Myocyte (in vitro differentiated cells): Measurements from ENCODE around the gene IFITM2. TPM values are rescaled to one million over a fixed set of nuclear protein-coding genes. Genes with fewer than 3 reads are reported as not detected.

Source experiments
- DNase-seq: peaks from one replicate; pipeline ENCODE4 v3.0.0-alpha.2; 2012; ENCODE audit warnings: low read depth
- total RNA-seq: library from RNA; depleted of rRNA; stranded (reverse); fragments of >200 nt; gene quantifications from 2 replicates; pipeline ENCODE4 v1.2.3, GENCODE V29; 2014

IFITM2 gene
- total RNA-seq, 1 donor from 2014 or later, result 12.5 TPM

DNA sequence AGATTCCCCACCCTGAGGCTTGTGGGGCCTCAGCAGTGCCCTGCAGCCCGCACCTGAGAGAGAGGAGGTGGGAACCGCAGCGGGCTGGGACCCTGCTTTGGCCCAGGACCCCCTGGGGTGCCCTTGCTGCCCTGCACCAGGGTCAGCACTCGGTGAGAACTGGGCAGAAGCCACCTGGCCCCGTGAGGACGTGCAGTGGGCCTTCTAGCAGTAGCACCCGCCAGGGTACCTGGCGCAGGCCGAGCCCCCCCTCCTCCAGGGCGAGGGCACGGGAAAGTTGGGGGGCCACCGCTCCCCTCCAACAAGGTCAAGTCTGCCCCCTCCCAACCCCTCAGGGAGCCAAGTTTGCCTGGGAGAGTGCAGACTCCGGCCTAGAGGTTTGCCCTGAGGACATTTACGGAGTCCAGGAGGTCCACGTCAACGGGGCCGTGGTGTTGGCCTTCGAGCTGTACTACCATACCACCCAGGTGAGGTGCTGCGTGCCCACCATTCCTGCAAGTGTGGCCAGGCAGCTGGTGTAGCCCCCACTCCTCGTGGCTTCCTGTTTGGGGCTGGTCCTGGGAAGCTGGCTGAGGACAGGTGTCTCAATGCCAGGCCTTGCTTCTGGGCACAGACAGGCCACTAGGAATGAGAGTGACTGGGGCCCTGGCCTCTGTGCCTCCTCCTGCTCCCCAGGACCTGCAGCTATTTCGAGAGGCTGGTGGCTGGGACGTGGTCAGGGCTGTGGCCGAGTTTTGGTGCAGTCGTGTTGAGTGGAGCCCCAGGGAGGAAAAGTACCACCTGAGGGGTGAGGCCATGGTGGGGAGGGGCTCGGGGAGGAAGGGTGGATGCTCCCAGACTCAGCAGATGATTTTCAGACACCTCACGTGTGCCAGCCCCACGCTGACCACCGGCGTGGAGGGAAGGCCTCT is 15.2 kb upstream of the IFITM2 start:
- no peak for DNase-seq

DNA sequence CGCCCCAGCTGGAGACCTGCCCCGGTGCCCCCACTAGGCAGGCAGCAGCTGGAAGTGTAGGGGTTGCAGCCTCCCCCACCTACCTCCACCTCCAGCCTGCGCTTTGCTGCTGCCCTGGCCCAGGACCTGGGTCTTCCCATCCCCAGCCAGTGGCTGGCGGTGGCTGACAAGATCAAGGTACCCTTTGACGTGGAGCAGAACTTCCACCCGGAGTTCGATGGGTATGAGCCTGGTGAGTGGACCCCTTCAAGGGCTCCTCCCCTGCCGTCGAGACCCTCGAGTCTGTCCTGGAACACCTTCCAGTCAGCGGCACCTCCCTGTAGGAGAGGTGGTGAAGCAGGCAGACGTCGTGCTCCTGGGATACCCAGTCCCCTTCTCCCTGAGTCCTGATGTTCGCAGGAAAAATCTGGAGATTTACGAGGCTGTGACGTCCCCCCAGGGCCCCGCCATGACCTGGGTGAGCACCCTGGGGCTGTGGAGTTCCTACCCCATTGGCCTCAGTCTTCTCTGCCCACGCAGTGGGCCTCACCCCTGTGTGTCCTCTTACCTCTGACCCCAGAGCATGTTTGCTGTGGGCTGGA is 14.3 kb upstream of the IFITM2 start:
- DNase-seq, result no peak

DNA sequence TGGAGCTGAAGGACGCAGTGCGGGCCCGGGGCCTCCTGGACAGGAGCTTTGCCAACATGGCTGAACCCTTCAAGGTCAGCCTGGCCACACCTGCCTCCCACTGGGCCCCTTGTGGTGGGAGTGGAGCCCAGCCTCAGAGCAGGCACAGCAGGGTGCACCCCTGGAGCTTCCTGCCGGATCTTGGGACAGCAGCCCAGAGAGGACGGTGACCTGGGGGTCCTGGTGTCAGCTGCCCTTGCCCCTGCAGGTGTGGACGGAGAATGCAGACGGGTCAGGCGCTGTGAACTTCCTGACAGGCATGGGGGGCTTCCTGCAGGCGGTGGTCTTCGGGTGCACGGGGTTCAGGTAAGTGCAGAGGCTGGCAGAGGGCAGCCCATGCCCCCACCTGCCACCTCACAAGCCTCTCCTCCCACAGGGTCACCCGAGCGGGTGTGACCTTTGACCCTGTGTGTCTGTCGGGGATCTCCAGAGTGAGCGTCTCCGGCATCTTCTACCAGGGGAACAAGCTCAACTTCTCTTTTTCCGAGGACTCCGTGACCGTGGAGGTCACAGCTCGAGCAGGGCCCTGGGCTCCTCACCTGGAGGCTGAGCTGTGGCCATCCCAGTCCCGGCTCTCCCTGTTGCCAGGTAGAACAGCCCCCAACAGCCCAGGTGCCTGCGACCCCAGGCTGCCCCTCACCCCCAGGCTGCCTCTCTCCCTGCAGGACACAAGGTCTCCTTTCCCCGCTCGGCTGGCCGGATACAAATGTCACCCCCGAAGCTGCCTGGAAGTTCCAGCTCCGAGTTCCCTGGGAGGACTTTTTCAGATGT is 13.6 kb upstream of the IFITM2 start:
- DNase-seq, result no peak

DNA sequence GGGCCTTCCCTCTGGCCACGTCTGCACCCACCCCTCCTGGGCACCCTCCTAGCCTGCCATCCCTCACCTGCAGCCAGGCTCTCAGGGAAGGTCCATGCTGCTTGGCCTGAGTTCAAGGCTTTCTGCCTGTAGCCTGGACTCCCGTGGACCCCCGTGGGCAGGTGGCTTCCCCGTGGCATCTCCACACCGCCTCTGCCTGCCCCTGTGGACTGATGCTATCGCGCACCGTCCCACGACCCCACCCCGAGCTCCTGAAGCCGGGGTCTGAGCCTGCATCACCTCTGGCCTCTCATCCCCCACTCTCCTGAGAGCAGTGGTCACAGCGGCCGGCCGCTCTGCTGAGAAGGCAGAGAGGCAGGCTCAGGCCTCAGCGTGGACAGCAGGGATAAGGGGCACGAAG is 12.8 kb upstream of the IFITM2 start:
- no peak for DNase-seq

DNA sequence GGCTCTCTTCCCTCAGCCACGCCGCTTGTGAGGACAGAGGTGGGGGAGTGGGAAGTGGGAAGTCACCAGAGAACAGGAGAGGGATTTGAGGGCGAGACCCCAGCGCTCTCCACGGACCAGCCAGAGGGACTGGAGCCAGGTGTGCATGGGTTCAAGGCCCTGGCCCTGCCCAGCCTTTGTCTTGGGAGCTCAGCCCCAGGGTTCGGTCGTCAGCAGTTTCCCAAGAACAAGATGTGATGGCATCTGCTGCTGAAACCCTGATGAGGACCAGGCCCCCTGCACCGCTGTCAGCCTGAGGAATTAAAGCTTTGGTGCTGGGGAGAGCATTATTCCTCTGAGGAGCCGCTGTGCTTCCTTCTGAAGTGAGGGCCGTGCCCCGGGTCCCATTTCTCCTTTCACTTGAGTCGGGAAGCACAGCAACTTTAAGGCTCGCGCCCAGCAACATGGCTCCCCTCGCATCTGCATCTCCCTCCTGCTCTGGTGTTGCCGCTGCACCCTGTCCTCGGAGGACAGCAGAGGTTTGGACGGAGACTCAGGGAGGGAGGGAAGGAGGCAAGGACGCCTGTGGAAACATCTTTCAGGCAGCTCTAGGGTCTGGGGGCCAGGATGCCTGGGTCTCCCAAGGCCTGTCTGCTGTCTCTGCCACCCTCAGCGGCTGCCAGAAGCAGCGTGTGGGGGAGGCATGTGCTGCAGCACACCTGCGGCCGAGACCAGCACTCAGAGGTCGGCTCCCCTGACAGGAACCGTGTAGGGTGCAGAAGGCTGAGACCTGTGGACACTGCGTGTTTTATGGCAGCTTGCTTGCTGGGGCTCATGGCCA is 12.1 kb upstream of the IFITM2 start:
- DNase-seq, result no peak

DNA sequence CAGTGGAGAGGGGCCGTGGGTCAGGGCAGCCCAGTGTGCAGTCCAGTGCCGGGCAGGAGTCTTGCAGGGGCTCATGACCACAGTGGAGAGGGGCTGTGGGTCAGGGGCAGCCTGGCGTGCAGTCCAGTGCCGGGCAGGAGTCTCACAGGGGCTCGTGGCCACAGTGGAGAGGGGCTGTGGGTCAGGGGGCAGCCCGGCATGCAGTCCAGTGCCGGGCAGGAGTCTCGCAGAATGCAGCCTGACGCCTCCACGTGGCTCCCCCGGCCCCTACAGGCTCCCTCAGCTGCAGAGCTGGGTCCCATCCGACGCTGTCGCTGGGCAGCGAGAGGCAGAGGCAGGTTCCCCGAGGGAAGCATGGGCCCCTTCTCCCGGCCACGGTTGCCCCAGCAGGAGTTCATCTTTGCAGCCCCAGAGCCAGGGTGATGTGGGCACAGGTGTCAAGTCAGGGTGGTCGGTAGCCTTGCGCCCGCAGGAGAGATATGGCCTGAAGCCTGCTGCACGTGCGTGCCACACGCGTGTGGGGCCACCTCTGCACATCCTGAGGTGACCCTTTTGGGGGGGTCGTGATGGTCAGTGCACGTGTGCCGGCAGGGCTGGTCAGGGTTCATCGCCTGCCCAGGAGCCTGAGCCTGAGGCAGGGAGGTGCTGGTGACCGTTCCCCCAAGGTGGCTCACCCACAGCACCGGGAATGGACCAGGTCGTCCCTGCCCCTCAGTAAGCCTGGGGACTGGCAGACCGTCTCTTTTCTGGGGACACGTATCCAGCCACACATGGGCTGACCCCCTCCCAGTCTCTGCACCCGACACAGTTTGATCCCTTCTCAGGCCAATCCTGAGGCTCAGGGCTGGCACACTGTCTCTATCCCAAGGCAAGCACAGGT is 11.2 kb upstream of the IFITM2 start:
- no peak for DNase-seq

DNA sequence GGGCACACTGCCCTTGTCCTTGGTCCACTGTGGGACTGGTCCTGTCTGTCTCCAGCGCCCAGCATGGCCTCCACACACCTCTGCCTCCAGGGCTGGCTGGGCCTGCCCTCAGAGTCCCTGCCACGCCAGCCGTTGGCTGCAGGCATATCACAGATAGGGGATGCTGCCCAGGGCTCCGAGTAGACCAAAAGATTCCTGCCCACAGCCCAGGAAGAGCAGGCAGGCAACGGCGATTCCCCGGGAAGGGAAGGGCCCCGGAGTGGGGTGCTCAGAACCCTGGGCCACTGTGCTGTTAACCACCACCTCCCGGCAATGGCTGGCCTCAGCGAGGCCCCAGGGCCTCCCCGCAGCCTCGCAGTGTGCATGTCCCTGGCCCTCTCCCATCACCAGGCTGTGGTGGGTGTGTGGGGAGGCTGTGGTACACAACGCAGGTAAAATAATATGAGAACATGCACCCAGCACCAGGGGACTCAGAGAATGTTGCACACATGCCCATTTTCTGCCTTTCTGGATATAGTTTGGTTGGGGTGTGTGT is 10.5 kb upstream of the IFITM2 start:
- no peak for DNase-seq

DNA sequence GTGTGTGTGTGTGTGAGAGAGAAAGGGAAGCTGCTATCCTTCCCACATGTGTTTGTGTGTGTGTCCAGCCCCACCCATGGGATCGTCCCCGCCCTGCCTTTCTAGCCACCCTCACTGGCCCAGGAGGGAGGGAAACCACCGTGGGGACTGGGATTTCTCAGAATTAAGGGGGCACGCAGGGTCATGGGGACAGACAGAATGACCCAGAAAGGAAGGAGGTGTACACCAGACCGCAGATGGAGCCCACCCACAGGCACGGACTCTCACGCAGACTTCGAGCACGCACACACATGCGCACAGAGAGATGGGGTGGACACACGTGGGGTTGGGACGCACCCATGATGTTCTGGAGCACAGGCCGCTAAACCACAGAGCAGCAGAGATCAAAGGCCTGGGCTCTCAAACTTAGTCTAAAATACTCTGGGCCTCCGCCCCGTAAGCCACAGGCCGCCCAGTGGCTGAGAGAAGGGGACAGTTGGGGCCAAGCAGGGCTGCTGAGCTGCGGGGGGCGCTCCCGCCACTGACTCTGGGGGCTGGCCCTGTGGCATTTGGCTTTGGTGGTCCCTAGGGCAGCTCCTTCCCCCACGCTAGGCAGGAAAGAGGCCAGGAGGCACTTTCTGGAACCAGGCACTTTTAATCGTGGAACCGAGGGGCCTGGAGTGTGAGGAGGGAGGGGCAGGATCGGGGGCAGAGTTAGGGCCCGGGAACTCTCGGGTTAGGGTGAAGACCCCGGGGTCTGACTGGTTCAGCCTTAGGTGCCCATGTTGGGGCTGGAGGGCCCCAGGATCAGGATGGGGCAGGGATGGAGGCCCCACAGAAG is 9.8 kb upstream of the IFITM2 start:
- DNase-seq, result peak; percentile 36

DNA sequence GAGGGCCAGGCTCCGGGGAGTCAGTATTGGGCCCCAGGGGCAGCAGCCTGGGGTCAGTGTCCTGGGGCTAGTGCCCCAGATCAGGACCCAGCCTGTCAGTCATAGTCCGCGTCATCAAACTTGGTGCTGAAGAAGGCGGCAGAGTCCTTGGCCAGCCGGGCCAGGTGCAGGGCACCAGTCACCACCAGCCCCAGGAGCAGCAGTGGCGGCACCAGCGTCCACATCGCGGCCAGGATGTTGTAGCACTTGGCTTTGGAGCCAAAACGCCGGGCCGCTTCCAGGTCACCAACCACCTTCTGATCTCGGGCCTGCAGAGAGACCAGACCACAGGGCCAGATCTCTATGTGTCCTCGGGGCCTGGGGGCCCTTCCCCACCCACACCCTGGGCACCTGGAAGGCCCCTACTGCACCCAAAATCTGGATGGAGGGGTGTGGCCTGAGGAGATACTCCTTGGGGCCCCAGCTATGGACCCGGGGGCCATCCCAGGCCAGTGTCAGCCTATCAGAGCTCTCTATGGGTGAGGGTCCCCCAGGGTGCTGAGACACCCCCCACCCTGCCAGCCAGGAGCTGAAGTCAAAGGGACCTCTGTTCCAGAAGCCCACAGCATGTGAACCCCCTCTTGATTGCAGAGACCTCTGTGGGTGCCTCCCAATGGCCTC is 9.1 kb upstream of the IFITM2 start:
- no peak for DNase-seq

DNA sequence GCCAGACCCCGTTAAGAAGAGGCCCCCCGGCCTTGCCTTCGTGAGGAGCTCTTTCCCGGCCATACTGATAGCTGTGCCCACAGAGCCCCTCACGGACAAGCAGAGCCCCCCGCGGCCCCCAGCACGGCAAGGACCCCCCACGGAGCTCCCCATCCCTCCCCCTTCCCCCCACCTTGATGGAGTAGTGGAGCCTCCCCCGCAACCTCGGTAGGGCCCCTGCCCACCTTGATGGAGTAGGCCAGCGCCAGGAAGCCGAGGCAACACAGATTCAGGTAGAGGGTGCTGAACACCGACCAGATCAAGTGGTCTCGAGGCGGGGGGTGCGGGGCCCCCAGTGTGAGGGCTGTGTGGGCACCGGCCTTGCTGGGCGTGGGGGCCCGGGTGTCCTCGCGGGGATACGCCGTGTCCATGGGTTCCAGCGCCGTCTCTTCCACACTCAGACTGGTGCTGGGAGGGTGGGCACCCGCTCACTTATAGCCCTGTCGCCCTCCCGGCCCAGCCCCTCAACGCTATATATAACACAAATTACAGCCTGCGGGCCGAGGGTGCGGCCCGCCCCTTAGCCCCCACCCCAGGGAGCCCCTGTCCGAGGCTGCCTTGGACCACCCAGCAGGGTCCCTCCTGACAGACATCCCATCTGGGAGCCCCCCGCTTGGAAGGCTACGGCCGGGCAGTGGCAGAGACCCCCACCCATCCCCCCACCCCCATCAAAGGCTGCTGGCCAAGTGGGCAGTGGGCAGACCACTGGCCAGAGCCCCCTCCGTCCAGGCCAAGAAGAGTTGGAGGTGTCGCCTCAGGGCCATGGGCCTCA is 8.3 kb upstream of the IFITM2 start, which contains the start of gene IFITM5:
IFITM5 (minus strand) TSS at position 446 of the 811 bp plus-strand sequence; CDS start at position 410, 36 bp downstream.
- no peak for DNase-seq

DNA sequence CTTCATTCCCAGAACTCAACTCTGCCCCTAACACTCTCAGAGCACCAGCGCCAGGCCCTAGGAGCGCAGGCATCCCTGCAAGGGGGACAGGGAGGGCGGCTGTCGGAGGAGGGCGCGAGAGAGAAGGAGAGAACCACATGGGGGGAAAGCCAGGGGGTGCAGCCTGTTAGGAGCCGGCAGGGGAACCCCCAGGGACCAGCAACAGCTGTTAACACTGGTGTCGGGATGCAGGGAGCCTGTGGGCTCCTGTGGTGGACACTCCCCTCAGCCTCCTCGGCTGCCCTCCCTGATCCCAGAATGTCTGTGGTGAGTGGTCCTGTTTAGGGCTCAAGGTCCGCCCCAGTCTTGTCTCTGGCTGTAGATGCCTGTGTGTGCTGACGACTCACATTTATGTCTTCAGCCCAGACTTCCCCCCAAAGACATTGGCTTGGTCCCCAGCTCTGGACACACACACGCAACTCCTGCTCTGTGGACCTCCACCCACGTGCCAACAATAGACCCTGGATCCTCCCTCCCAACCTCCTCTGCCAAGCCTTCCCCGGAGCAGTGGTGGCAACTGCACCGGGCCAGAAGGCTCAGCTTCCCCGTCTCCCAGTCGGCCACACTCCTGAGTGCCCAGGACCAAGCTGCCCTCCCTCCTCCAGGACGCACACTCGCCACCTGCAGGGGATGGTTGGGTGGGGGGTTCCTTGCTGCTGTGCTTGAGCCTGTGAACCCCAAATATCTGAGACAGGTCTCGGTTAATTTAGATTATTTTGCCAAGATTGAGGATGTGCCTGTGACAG is 7.5 kb upstream of the IFITM2 start:
- peak; percentile 89 for DNase-seq

DNA sequence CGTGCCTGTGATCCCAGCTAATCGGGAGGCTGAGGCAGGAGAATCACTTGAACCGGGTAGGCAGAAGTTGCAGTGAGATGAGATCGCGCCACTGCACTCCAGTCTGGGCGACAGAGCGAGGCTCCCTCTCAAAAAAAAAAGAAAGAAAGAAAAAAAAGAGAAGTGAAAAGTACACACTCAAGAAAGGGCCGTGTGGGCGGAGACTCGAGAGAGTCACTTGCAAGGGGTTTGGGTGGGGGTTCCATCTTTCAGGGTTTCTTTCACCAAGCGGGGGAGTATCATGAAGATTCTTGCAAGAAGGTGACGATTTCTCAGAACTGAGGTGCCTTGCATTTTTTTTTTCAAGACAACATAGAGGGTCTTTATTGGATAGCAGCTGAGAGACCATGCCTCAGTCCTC is 4.3 kb upstream of the IFITM2 start:
- no peak for DNase-seq

DNA sequence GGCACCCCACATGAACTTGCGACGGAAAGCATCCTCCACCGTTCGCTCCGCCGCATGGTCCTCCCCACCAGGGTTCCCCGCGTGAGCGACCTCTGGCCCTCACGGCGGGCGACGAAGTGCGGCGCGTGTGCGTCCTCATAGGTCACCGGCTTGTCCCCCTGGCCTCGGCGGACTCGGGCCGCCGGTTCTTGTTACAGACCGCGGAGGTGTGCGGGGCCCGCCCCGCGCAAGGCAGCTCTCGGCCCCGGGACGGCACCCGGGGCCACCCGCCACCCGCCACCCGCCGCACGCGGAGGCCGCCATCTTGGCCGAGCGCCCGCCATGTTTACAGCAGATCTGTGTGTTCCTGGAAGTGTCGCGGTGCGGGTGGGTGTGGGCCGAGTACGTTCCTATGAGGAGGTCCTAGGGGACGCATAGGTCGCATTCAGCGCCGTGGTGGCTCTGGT is 3.5 kb upstream of the IFITM2 start:
- no peak for DNase-seq

DNA sequence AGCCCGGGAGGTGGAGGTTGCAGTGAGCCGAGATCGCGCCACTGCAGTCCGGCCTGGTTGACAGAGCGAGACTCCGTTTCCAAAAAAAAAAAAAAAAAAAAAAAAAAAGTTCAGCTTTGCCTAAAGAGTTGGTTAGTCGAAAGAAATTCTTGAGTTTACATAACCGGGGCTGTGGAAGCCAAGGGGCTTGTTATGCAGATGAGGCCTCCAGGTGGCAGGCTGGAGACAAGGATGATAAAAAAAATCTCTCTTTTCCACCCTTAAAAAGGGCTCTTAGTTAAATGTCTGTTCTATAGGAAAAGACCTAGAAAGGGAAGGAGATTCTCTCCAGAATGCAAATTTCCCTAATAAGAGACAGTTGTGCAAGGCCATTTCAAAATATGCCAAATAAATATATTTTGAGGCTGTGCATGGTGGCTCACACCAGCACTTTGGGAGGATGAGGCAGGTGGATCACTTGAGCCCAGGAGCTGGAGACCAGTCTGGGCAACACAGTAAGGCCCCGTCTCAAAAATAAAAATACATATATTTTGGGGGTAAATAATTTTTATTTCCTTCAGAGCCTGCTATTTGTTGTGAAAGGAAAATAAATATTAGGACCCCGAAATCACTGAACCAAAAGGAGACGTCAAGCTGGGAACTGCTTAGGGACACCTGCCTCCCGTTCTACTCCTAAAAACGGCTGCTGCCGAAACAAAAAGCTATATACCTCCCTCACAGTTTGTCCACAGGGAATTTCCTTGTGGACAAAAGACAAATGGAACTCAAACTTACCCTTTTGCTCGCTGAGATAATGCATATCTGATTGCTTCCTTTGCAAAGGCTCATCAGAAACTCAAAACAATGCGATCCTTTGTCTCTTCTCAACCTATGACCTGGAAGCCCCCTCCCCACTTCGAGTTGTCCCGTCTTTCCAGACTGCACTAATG is 2.4 kb upstream of the IFITM2 start:
- peak; percentile 65 for DNase-seq

DNA sequence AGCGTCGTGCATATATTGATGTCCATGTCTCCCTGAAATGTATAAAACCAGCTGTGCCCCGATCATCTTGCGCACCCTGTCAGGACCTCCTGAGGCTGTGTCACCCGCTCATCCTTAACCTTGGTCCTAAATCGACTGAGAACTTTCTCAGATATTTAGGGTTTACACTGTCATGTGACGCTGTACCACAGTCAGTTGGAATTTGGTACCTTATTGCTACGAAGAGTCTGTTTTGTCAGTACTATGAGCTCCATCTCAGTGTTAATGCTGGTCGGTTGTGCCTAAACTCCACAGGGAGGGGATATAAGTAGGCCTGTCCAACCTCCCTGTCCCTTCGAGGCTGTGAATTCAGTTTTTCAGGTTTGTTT is 1.8 kb upstream of the IFITM2 start:
- no peak for DNase-seq
